ENCODE results near the gene IGF1R.

DNA sequence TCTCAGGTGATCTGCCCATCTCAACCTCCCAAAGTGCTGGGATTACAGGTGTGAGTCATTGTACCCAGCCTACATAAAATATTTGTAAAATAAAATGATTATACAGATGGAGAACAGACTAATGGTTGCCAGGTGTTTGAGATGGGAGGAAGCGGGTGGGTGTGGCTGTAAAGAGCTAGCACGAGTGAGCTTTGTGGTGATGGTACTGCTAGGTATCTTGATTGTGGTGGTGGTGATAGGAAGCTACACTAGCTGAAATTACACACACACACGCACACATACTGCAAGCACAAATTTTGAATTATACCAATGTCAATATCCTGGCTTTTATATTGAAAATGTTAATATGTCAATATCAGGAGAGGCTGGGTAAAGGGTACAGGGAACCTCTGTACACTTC lies 353.9 kb downstream of the IGF1R start:
- TF ChIP-seq, protein P1, sequence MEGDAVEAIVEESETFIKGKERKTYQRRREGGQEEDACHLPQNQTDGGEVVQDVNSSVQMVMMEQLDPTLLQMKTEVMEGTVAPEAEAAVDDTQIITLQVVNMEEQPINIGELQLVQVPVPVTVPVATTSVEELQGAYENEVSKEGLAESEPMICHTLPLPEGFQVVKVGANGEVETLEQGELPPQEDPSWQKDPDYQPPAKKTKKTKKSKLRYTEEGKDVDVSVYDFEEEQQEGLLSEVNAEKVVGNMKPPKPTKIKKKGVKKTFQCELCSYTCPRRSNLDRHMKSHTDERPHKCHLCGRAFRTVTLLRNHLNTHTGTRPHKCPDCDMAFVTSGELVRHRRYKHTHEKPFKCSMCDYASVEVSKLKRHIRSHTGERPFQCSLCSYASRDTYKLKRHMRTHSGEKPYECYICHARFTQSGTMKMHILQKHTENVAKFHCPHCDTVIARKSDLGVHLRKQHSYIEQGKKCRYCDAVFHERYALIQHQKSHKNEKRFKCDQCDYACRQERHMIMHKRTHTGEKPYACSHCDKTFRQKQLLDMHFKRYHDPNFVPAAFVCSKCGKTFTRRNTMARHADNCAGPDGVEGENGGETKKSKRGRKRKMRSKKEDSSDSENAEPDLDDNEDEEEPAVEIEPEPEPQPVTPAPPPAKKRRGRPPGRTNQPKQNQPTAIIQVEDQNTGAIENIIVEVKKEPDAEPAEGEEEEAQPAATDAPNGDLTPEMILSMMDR (IDR thresholded peaks at IDR 0.05; ENCODE audit: poor library complexity) = no peak
- no peak for TF ChIP-seq EZH2 (IDR thresholded peaks at IDR 0.05; ENCODE audit: borderline replicate concordance)
